Upper lobe of right lung (tissue), 1 donor: Measurements from ENCODE around the gene SCARB1. TPM values are rescaled to one million over a fixed set of nuclear protein-coding genes. Genes with fewer than 3 reads are reported as not detected.

Source experiments
- ATAC-seq: fragments of 200-7000 bp; cut with Tn5 transposase; one replicate; pipeline ENCODE4 v1.9.1; 2020; ENCODE audit warnings: mild to moderate bottlenecking, moderate library complexity
- DNase-seq: peaks from one replicate; pipeline ENCODE4 v3.0.0-alpha.2; 2020
- H3K27ac ChIP-seq: fragments of 200-600 bp; one replicate; pipeline ENCODE4 v1.8.0; 2022
- H3K27me3 ChIP-seq: fragments of 200-600 bp; one replicate; pipeline ENCODE4 v1.8.0; 2022; ENCODE audit warnings: mild to moderate bottlenecking
- H3K36me3 ChIP-seq: fragments of 200-600 bp; one replicate; pipeline ENCODE4 v1.8.0; 2022
- H3K4me1 ChIP-seq: fragments of 200-600 bp; one replicate; pipeline ENCODE4 v1.8.0; 2022
- H3K4me3 ChIP-seq: fragments of 200-600 bp; one replicate; pipeline ENCODE4 v1.8.0; 2022; ENCODE audit warnings: mild to moderate bottlenecking
- H3K9me3 ChIP-seq: fragments of 200-600 bp; one replicate; pipeline ENCODE4 v1.8.0; 2022
- intact Hi-C: fragments of 100-400 bp; cut with DNase I; formaldehyde crosslinking; loops from one replicate; pipeline ENCODE4 v1.11.0; 2022
- total RNA-seq: library from RNA; stranded (reverse); fragmentation: NEBNext Ultra II Directional; extraction: Animal tissue kit (Norgen Biotek cat#: 25700); gene quantifications from one replicate; pipeline ENCODE4 v1.2.1, GENCODE V29; 2021
- TF ChIP-seq, protein P1 (sequence below): fragments of 200-600 bp; IDR thresholded peaks from one replicate; pipeline ENCODE4 v1.8.0; 2022; ENCODE audit warnings: antibody characterized with exemption
- donor health status: DM: no; HTN: yes; CAD: no; lungs with severe emphysema.

Gene SCARB1
- total RNA-seq, 1 donor from 2014 or later = 35.3 TPM

GRCh38 chr12:124777399-124778372 is 86.0 kb downstream of the SCARB1 start:
- intact Hi-C loops = loop anchor here (10.0 kb wide), 1 partner anchor 873 kb away; no protein-coding TSS in a partner anchor
- no peak overlapping the region for H3K27ac ChIP-seq
- TF ChIP-seq, protein P1, sequence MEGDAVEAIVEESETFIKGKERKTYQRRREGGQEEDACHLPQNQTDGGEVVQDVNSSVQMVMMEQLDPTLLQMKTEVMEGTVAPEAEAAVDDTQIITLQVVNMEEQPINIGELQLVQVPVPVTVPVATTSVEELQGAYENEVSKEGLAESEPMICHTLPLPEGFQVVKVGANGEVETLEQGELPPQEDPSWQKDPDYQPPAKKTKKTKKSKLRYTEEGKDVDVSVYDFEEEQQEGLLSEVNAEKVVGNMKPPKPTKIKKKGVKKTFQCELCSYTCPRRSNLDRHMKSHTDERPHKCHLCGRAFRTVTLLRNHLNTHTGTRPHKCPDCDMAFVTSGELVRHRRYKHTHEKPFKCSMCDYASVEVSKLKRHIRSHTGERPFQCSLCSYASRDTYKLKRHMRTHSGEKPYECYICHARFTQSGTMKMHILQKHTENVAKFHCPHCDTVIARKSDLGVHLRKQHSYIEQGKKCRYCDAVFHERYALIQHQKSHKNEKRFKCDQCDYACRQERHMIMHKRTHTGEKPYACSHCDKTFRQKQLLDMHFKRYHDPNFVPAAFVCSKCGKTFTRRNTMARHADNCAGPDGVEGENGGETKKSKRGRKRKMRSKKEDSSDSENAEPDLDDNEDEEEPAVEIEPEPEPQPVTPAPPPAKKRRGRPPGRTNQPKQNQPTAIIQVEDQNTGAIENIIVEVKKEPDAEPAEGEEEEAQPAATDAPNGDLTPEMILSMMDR = no peak

DNA sequence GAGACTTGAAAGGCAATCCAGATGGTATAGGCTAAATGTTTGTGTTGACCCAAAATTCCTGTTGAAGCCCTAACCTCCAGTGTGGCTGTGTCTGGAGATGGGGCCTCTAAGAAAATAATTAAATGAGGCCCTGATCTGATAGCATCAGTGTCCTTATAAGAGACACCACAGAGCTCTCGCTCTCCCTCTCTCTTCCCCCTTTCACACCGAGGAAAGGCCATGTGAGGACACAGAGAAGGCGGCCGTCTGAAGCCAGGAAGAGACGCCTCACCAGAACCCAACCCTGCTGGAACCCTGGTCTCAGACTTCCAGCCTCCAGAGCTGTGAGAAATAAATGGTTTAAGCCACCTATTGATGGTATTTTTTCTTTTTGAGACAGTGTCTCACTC is 87.5 kb downstream of the SCARB1 start:
- peaks cover 14% of the 10 kb centered on the region for H3K4me1 ChIP-seq
- H3K4me3 ChIP-seq = no peak overlapping the region
- intact Hi-C loops = loop anchor here (10.0 kb wide), 1 partner anchor 871 kb away; no protein-coding TSS in a partner anchor
- H3K36me3 ChIP-seq = no peaks in the 10 kb centered on the region
- no peaks in the 10 kb centered on the region for H3K9me3 ChIP-seq
- ATAC-seq = no peak
- TF ChIP-seq, protein P1 = no peak
- H3K27ac ChIP-seq = no peak overlapping the region
- H3K27me3 ChIP-seq = no peaks in the 10 kb centered on the region
- no peak for DNase-seq

More at GRCh38 chr12:124777399-124778372, 86.0 kb downstream of the SCARB1 start:
- Histone ChIP-seq H3K4me3 (no peak overlapping the region), H3K9me3 (no peaks in the 10 kb centered on the region), H3K27me3 (no peaks in the 10 kb centered on the region), H3K4me1 (peaks cover 8% of the 10 kb centered on the region), H3K36me3 (no peaks in the 10 kb centered on the region)
- ATAC-seq = no peak
- DNase-seq = no peak

DNA sequence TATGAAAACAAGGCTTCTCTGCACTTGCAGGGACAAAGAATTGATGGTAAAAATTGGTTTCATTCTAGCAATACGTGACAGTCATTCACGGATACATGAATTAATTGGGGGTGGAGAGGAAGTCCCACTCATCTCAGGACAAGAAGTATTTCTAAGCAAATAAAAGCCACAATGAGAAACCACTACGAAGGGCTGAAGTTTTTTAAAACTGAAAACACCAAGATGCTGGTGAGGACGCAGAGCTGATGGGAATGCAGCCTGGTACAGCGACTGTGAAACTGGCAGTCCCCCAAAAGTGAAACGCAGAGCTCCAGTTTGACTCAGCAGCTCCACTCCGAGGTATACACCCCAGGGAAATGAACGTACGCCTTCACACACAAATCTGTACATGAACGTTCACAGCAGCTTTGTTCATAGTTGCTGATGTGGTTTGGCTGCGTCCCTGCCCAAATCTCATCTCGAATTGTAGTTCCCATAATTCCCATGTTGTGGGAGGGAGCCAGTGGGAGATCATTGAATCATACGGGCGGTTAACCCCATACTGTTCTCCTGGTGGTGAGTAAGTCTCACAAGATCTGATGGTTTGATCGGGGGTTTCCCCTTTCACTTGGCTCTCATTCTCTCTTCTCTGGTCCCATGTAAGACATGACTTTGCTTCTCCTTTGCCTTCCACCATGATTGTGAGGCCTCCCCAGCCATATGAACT is 89.0 kb downstream of the SCARB1 start:
- H3K27ac ChIP-seq = no peak overlapping the region
- intact Hi-C loops = loop anchor here (5.0 to 10.0 kb wide), 2 partner anchors 727 to 870 kb away; no protein-coding TSS in a partner anchor
- no peaks in the 10 kb centered on the region for H3K9me3 ChIP-seq
- peaks cover 14% of the 10 kb centered on the region for H3K4me1 ChIP-seq
- no peaks in the 10 kb centered on the region for H3K36me3 ChIP-seq
- H3K27me3 ChIP-seq = no peaks in the 10 kb centered on the region
- H3K4me3 ChIP-seq = peak overlapping the region; percentile 15
- DNase-seq (no peak), ATAC-seq (peak; percentile 3)
- TF ChIP-seq, protein P1 = no peak

- intact Hi-C loops = loop anchor here (5.0 to 10.0 kb wide), 2 partner anchors 727 to 869 kb away; no protein-coding TSS in a partner anchor
- ATAC-seq (peak; percentile 56), DNase-seq (no peak)
- H3K4me3 ChIP-seq = peak overlapping the region; percentile 15
- TF ChIP-seq, protein P1 = no peak
- no peaks in the 10 kb centered on the region for H3K36me3 ChIP-seq
- H3K27ac ChIP-seq = no peak overlapping the region
- H3K4me1 ChIP-seq = peaks cover 14% of the 10 kb centered on the region
- H3K9me3 ChIP-seq = no peaks in the 10 kb centered on the region
- no peaks in the 10 kb centered on the region for H3K27me3 ChIP-seq
These were observed 89.6 kb downstream of the SCARB1 start for GRCh38 chr12:124774054-124774461.

DNA sequence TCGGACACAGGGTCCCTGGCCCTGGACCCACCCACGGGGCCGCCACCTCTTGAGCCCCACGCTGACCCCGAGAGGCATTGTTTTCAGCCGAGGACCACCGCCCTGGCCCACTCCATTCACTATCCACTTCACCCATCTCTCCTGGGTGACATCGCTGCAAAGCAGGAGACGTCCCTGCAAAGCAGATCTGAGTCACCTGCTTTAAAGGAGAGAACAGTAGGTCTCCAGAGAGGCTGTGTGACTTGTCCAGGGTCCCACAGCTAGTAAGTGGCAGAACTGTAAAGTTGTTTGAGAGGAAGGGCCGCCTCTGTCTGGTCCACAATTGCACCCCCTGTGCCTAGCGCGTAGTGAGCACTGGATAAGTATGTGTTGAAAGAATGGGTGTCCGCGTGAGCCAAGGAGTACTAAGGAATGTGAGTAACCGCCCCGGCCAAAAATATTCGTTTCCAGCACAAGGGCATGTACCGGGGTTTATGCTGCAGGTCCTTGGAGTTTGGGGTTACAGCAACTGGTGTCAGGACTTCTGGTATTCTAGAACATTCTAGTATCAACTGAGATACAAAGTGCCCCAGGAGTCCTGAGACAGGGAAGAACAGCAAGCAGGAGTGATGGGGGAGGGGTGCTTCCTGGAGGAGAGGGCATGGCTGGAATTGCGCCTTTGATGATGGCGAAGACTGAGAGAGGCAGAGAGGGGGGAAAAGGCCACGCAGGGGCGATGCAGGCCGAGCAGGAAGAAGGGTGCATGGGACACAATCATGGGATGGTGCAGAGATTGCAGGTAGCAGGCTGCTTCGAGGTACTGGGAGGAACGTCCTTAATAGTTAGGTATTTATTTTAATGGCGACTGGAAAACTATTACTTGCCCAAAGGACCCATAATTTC is 91.1 kb downstream of the SCARB1 start:
- intact Hi-C loops = loop anchor here (5.0 to 10.0 kb wide), 2 partner anchors 725 to 868 kb away; no protein-coding TSS in a partner anchor
- DNase-seq (no peak), ATAC-seq (no peak)
- Histone ChIP-seq H3K4me3 (no peak overlapping the region), H3K27ac (no peak overlapping the region), H3K27me3 (no peaks in the 10 kb centered on the region), H3K36me3 (no peaks in the 10 kb centered on the region), H3K9me3 (no peaks in the 10 kb centered on the region), H3K4me1 (peaks cover 14% of the 10 kb centered on the region)
- TF ChIP-seq, protein P1 = no peak
